Fibroblast of lung (primary cell): ENCODE results near the gene SKIL. TPM values are rescaled to one million over a fixed set of nuclear protein-coding genes. Genes with fewer than 3 reads are reported as not detected.
A peak's percentile ranks its signal among the peaks of the same experiment; 100 is the strongest.

Experiments used
- DNase-seq, 2 donors: peaks; one replicate each; pipeline versions ENCODE4 v3.0.0 to v3.0.0-alpha.2; 2010; ENCODE audit warnings: low read depth in 2 of 2
- H2AFZ ChIP-seq: 2 replicates; pipeline ENCODE4 v1.5.1; 2012; ENCODE audit warnings: low read length, control low read depth, inconsistent platforms
- H3K27ac ChIP-seq: 2 replicates; pipeline ENCODE4 v1.5.1; 2011; ENCODE audit warnings: low read length, control low read depth; ENCODE audit not compliant: insufficient read depth
- H3K27me3 ChIP-seq: 2 replicates; pipeline ENCODE4 v1.5.1; 2011; ENCODE audit warnings: mild to moderate bottlenecking, low read length; ENCODE audit not compliant: control insufficient read depth, insufficient read depth
- H3K36me3 ChIP-seq: 2 replicates; pipeline ENCODE4 v1.5.1; 2011; ENCODE audit warnings: low read length; ENCODE audit not compliant: control insufficient read depth, insufficient read depth
- H3K4me1 ChIP-seq: 2 replicates; pipeline ENCODE4 v1.5.1; 2011; ENCODE audit warnings: low read length; ENCODE audit not compliant: control insufficient read depth, insufficient read depth; ENCODE audit errors: extremely low read depth
- H3K4me2 ChIP-seq: 2 replicates; pipeline ENCODE4 v1.5.1; 2011; ENCODE audit warnings: low read length, control low read depth; ENCODE audit not compliant: insufficient read depth; ENCODE audit errors: extremely low read depth
- H3K4me3 ChIP-seq, 4 experiments: fragments of 200-600 bp in 1 of 4; sonication (generic) in 1 of 4; replicated peaks in 1 of 4; 2 replicates each; pipeline ENCODE4 v1.5.1; 2011 to 2016; ENCODE audit warnings: low read length in 4 of 4, low read depth in 3 of 4, mild to moderate bottlenecking in 3 of 4, control low read depth in 2 of 4, inconsistent platforms in 1 of 4, mixed read lengths in 1 of 4; ENCODE audit not compliant: insufficient read depth in 1 of 4; ENCODE audit errors: control extremely low read depth in 1 of 4
- H3K79me2 ChIP-seq: 2 replicates; pipeline ENCODE4 v1.5.1; 2012; ENCODE audit warnings: mild to moderate bottlenecking, low read length, inconsistent platforms; ENCODE audit not compliant: control insufficient read depth, insufficient read depth
- H3K9ac ChIP-seq: 2 replicates; pipeline ENCODE4 v1.5.1; 2011; ENCODE audit warnings: mild to moderate bottlenecking, low read length, control low read depth; ENCODE audit not compliant: insufficient read depth
- H3K9me3 ChIP-seq: 2 replicates; pipeline ENCODE4 v1.5.1; 2012; ENCODE audit warnings: low read depth, low read length; ENCODE audit not compliant: control insufficient read depth, insufficient read depth
- H4K20me1 ChIP-seq: 2 replicates; pipeline ENCODE4 v1.5.1; 2011; ENCODE audit warnings: low read length; ENCODE audit not compliant: control insufficient read depth, insufficient read depth; ENCODE audit errors: extremely low read depth
- EZH2 ChIP-seq: IDR thresholded peaks from 2 replicates; pipeline ENCODE4 v1.5.1; 2012; ENCODE audit warnings: low read length, control low read depth, mild to moderate bottlenecking; ENCODE audit errors: missing control alignments
- polyA plus RNA-seq, 2 donors: library from polyadenylated mRNA; depleted of rRNA in 1 of 2; stranded (reverse) in 1 of 2; unstranded in 1 of 2; fragments of >200 nt; gene quantifications; 2 replicates each; pipeline ENCODE4 v1.2.1, GENCODE V29; 2011 to 2012; ENCODE audit warnings: missing spikeins in 1 of 2
- total RNA-seq: library from RNA; depleted of rRNA; stranded (reverse); fragments of >200 nt; gene quantifications from 2 replicates; pipeline ENCODE4 v1.2.1, GENCODE V29; 2014
- TF ChIP-seq, protein P1 (sequence below), 2 donors: IDR thresholded peaks in 1 of 2; conservative IDR thresholded peaks in 1 of 2; 1 replicate in 1 of 2; 2 replicates in 1 of 2; pipeline ENCODE4 v1.5.1; 2011 to 2012; ENCODE audit warnings: low read length in 2 of 2, control low read depth in 1 of 2, inconsistent platforms in 1 of 2, low read depth in 1 of 2, mild to moderate bottlenecking in 1 of 2

Gene SKIL
- total and polyA plus RNA-seq, 2 donors (not counting 1 experiment from before 2014, with no cell fraction given): 15.3 to 33.4 TPM

DNA sequence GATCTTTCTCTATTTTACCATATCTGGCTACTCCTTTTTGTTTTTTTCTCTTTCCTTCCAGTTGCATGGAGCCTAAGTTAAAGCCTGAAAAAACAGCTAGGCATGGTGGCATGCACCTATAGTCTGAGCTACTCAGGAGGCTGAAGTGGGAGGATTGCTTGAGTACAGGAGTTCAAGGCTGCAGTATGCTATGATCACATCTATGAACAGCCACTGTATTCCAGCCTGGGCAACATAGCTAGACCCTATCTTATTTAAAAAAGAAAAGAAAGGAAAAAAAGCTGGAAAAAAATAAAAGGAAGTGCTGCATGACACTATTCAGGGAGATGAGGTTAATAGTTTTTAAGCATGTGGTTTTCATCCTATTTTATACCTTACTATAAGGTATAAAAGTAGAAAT is 4.0 kb upstream of the SKIL start:
- no peak overlapping the region for H3K4me2 ChIP-seq
- no peak overlapping the region for H3K4me3 ChIP-seq
- H3K27ac ChIP-seq: no peak overlapping the region
- no peaks in the 10 kb centered on the region for H3K27me3 ChIP-seq
- H3K9ac ChIP-seq: no peak overlapping the region
- H2AFZ ChIP-seq: no peak overlapping the region
- H4K20me1 ChIP-seq: no peaks in the 10 kb centered on the region
- H3K36me3 ChIP-seq: no peaks in the 10 kb centered on the region
- no peak for TF ChIP-seq EZH2
- TF ChIP-seq, protein P1, sequence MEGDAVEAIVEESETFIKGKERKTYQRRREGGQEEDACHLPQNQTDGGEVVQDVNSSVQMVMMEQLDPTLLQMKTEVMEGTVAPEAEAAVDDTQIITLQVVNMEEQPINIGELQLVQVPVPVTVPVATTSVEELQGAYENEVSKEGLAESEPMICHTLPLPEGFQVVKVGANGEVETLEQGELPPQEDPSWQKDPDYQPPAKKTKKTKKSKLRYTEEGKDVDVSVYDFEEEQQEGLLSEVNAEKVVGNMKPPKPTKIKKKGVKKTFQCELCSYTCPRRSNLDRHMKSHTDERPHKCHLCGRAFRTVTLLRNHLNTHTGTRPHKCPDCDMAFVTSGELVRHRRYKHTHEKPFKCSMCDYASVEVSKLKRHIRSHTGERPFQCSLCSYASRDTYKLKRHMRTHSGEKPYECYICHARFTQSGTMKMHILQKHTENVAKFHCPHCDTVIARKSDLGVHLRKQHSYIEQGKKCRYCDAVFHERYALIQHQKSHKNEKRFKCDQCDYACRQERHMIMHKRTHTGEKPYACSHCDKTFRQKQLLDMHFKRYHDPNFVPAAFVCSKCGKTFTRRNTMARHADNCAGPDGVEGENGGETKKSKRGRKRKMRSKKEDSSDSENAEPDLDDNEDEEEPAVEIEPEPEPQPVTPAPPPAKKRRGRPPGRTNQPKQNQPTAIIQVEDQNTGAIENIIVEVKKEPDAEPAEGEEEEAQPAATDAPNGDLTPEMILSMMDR (conservative IDR thresholded peaks at IDR 0.05 in 1 of 2, IDR thresholded peaks at IDR 0.05 in 1 of 2; ENCODE audit: low read depth in 1 of 2, low read length in 2 of 2): no peak
- peaks cover 3% of the 10 kb centered on the region for H3K4me1 ChIP-seq
- no peak for DNase-seq
- H3K79me2 ChIP-seq: peaks cover 2% of the 10 kb centered on the region
- no peaks in the 10 kb centered on the region for H3K9me3 ChIP-seq

DNA sequence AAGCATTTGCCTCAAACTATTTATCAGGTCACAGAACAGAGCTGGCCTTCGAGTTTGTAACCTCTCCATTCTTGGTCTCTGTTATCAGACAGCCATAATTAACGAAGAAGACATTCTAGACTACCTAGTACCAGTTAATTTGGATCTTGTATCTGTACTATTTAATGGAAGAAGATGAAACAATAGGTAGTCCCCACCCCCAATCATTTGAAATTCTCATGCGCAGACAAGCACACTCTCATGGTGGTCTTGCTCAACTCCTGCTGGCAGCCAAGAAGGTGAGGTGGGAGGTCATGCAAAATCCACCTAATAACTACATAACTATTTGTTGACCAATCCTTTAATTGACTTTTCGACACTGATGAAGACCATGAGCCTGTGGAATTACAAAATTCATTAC is 2.8 kb upstream of the SKIL start:
- Histone ChIP-seq H2AFZ (no peak overlapping the region), H3K27ac (no peak overlapping the region), H3K79me2 (peaks cover 12% of the 10 kb centered on the region), H3K4me1 (peaks cover 3% of the 10 kb centered on the region), H3K27me3 (no peaks in the 10 kb centered on the region), H3K4me3 (no peak overlapping the region), H3K9me3 (no peaks in the 10 kb centered on the region), H3K36me3 (no peaks in the 10 kb centered on the region), H3K4me2 (no peak overlapping the region), H3K9ac (no peak overlapping the region), H4K20me1 (no peaks in the 10 kb centered on the region)
- no peak for DNase-seq
- TF ChIP-seq EZH2: no peak
- TF ChIP-seq, protein P1 (conservative IDR thresholded peaks at IDR 0.05 in 1 of 2, IDR thresholded peaks at IDR 0.05 in 1 of 2; ENCODE audit: low read depth in 1 of 2, low read length in 2 of 2): no peak

DNA sequence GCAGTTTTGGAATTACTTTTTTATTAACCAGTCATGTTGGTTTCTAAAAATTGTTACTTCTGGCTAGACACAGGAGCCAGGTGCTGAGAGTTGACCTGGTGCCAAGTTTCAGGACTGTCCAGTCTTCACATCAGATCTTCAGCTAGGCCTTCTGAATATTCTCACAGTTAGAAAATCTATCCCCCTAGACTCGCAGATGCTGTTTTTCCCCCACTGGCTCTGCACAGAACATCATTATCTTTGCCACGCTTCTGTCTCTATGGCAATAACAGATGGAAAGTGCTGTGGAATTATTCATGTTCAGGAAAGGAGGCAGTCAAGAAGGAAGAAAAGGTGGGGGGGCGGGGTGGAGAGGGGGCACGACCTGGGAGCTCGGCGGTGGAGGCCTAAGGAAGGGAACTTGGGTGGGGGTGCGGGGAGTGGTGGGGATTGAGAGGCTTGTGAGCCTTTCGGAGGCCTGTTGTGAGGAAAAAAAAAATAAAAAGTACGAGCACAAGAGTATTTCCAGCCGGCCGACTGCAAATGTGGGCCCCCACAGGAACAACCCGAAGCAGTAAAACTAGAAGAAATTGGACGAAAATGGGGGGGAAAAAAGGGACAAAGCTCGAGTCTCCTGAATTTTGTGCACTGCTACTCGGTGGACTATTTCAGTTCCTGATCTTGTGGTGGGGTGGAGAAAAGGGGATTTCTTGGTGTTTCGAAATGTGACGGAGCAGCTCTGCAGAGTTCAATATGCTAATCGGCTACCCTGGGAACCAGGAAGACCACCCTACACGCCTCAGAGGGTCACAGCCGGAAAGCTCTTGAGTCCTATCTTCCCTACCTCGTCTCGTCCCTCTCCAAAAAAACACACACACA is 1.5 kb upstream of the SKIL start:
- H3K4me2 ChIP-seq: peak overlapping the region; percentile 92
- peak overlapping the region; percentile 88 for H3K27ac ChIP-seq
- no peaks in the 10 kb centered on the region for H3K27me3 ChIP-seq
- peaks cover 24% of the 10 kb centered on the region for H3K79me2 ChIP-seq
- peak overlapping the region; percentile 6 for H3K9ac ChIP-seq
- peak overlapping the region; percentile 78 for H2AFZ ChIP-seq
- TF ChIP-seq EZH2: no peak
- TF ChIP-seq, protein P1 (conservative IDR thresholded peaks at IDR 0.05 in 1 of 2, IDR thresholded peaks at IDR 0.05 in 1 of 2; ENCODE audit: low read depth in 1 of 2, low read length in 2 of 2): no peak
- no peaks in the 10 kb centered on the region for H4K20me1 ChIP-seq
- no peaks in the 10 kb centered on the region for H3K9me3 ChIP-seq
- peaks cover 3% of the 10 kb centered on the region for H3K4me1 ChIP-seq
- peak overlapping the region; percentile 46 to 61 (median 56) for H3K4me3 ChIP-seq
- DNase-seq: peak; percentile 54 to 69
- no peaks in the 10 kb centered on the region for H3K36me3 ChIP-seq
